H1 (cell line): ENCODE results near the gene ENOPH1. TPM values are rescaled to one million over a fixed set of nuclear protein-coding genes. Genes with fewer than 3 reads are reported as not detected.

Experiments used
- CTCF ChIA-PET: fragments of 300-600 bp; sonication (Branson Sonifier 250); formaldehyde crosslinking; loops from one replicate; lab custom pipeline; 2021; ENCODE audit not compliant: partially characterized antibody; lab: Charles Lee
- POLR2A ChIA-PET: fragments of 300-600 bp; sonication (Branson Sonifier 250); formaldehyde crosslinking; loops from one replicate; lab custom pipeline; 2021; ENCODE audit warnings: inconsistent platforms; ENCODE audit not compliant: partially characterized antibody; lab: Charles Lee
- DNase-seq, 2 experiments: peaks; one replicate each; pipeline versions ENCODE4 v3.0.0 to v3.0.0-alpha.2; 2010 to 2022; ENCODE audit warnings: low spot score in 2 of 2, low read depth in 1 of 2, mixed read lengths in 1 of 2
- FAIRE-seq: peaks from 2 replicates; lab custom pipeline; 2011; peaks lifted over from hg19 to GRCh38; lab: Jason Lieb, UNC
- H2AFZ ChIP-seq: 2 replicates; pipeline ENCODE4 v1.8.1; 2012; ENCODE audit warnings: low read length, inconsistent platforms
- H2AK5ac ChIP-seq: 2 replicates; pipeline ENCODE4 v1.6.1; 2013; ENCODE audit warnings: low read depth, low read length
- H2BK120ac ChIP-seq: replicated peaks from 2 replicates; pipeline ENCODE3; 2013; ENCODE audit warnings: low read depth, low read length, inconsistent platforms
- H2BK12ac ChIP-seq: 2 replicates; pipeline ENCODE4 v1.6.1; 2013; ENCODE audit warnings: low read depth, low read length
- H2BK15ac ChIP-seq: 2 replicates; pipeline ENCODE4 v1.6.1; 2013; ENCODE audit warnings: low read length
- H2BK20ac ChIP-seq: 2 replicates; pipeline ENCODE4 v1.6.1; 2013; ENCODE audit warnings: low read length
- H2BK5ac ChIP-seq: 2 replicates; pipeline ENCODE4 v1.6.1; 2013; ENCODE audit warnings: low read depth, low read length
- H3K14ac ChIP-seq: 2 replicates; pipeline ENCODE4 v1.6.1; 2013; ENCODE audit warnings: inconsistent platforms; ENCODE audit not compliant: insufficient read length
- H3K18ac ChIP-seq: 2 replicates; pipeline ENCODE4 v1.6.1; 2013; ENCODE audit warnings: low read length; ENCODE audit errors: extremely low read depth
- H3K23ac ChIP-seq: 2 replicates; pipeline ENCODE4 v1.6.1; 2013; ENCODE audit warnings: inconsistent platforms; ENCODE audit not compliant: insufficient read length
- H3K23me2 ChIP-seq: 2 replicates; pipeline ENCODE4 v1.6.1; 2013; ENCODE audit warnings: low read depth, low read length
- H3K27ac ChIP-seq: 2 replicates; pipeline ENCODE4 v1.6.1; 2011; ENCODE audit warnings: low read depth, low read length, inconsistent platforms
- H3K27me3 ChIP-seq, 4 experiments: replicated peaks in 1 of 4; 1 replicate in 1 of 4; 2 replicates in 3 of 4; pipeline versions ENCODE4 v1.6.1 to v1.8.1; 2011 to 2013; ENCODE audit warnings: low read length in 3 of 4, mild to moderate bottlenecking in 3 of 4, inconsistent platforms in 2 of 4, mixed read lengths in 2 of 4, moderate library complexity in 1 of 4; ENCODE audit not compliant: control insufficient read depth in 3 of 4, insufficient read depth in 3 of 4; ENCODE audit errors: extremely low read depth in 1 of 4
- H3K36me3 ChIP-seq, 4 experiments: 2 replicates each; pipeline versions ENCODE4 v1.6.1 to v1.8.1; 2011 to 2013; ENCODE audit warnings: mild to moderate bottlenecking in 4 of 4, low read length in 3 of 4, moderate library complexity in 2 of 4, control low read depth in 1 of 4, inconsistent platforms in 1 of 4; ENCODE audit not compliant: insufficient read depth in 4 of 4, control insufficient read depth in 2 of 4
- H3K4ac ChIP-seq: replicated peaks from 2 replicates; pipeline ENCODE3; 2013; ENCODE audit warnings: low read length, low read depth, mixed read lengths, inconsistent platforms; ENCODE audit not compliant: insufficient read length
- H3K4me1 ChIP-seq, 4 experiments: replicated peaks in 1 of 4; 1 replicate in 1 of 4; 2 replicates in 3 of 4; pipeline versions ENCODE4 v1.6.1 to v1.8.1; 2011 to 2013; ENCODE audit warnings: low read length in 3 of 4, inconsistent platforms in 2 of 4, mixed read lengths in 1 of 4; ENCODE audit not compliant: insufficient read depth in 4 of 4, control insufficient read depth in 3 of 4
- H3K4me2 ChIP-seq, 2 experiments: 2 replicates each; pipeline versions ENCODE4 v1.6.1 to v1.8.1; 2011 to 2013; ENCODE audit warnings: low read depth in 2 of 2, low read length in 2 of 2, control low read depth in 1 of 2, inconsistent platforms in 1 of 2, mild to moderate bottlenecking in 1 of 2; ENCODE audit not compliant: insufficient read depth in 1 of 2
- H3K4me3 ChIP-seq, 4 experiments: fragments of 200-600, 300-600 bp in 1 of 4; sonication (generic), shearing (Covaris generic), sonication (Bioruptor Twin) in 1 of 4; 2 replicates each; pipeline versions ENCODE4 v1.5.1 to v1.8.1; 2011 to 2016; ENCODE audit warnings: low read length in 4 of 4, low read depth in 3 of 4, control low read depth in 2 of 4, inconsistent platforms in 2 of 4, mild to moderate bottlenecking in 2 of 4, mixed read lengths in 1 of 4, moderate library complexity in 1 of 4; ENCODE audit not compliant: insufficient read depth in 2 of 4; ENCODE audit errors: extremely low read depth in 1 of 4
- H3K56ac ChIP-seq: replicated peaks from 2 replicates; pipeline ENCODE3; 2013; ENCODE audit warnings: low read depth, mild to moderate bottlenecking, mixed read lengths, low read length, inconsistent platforms; ENCODE audit not compliant: insufficient read length
- H3K79me1 ChIP-seq: 2 replicates; pipeline ENCODE4 v1.6.1; 2013; ENCODE audit warnings: low read depth, low read length, control low read depth
- H3K79me2 ChIP-seq, 2 experiments: 2 replicates each; pipeline versions ENCODE4 v1.6.1 to v1.8.1; 2012 to 2013; ENCODE audit warnings: low read length in 2 of 2, mild to moderate bottlenecking in 2 of 2, inconsistent platforms in 1 of 2; ENCODE audit not compliant: insufficient read depth in 2 of 2, control insufficient read depth in 1 of 2
- H3K9ac ChIP-seq, 4 experiments: replicated peaks in 1 of 4; 1 replicate in 1 of 4; 2 replicates in 3 of 4; pipeline versions ENCODE4 v1.6.1 to v1.8.1; 2011 to 2013; ENCODE audit warnings: low read depth in 3 of 4, low read length in 3 of 4, control low read depth in 2 of 4, mild to moderate bottlenecking in 2 of 4, moderate library complexity in 2 of 4, inconsistent platforms in 1 of 4; ENCODE audit errors: extremely low read depth in 1 of 4
- H3K9me3 ChIP-seq, 2 experiments: 2 replicates each; pipeline versions ENCODE4 v1.6.1 to v1.8.1; 2012 to 2013; ENCODE audit warnings: mild to moderate bottlenecking in 2 of 2, moderate library complexity in 2 of 2, control low read depth in 1 of 2, inconsistent platforms in 1 of 2, low read depth in 1 of 2, low read length in 1 of 2, mixed read lengths in 1 of 2; ENCODE audit not compliant: insufficient read depth in 2 of 2
- H4K20me1 ChIP-seq, 2 experiments: replicated peaks in 1 of 2; 2 replicates each; pipeline versions ENCODE3 to v1.8.1; 2011 to 2013; ENCODE audit warnings: inconsistent platforms in 2 of 2, low read length in 2 of 2, mild to moderate bottlenecking in 1 of 2; ENCODE audit not compliant: insufficient read depth in 2 of 2, control insufficient read depth in 1 of 2
- H4K5ac ChIP-seq: 2 replicates; pipeline ENCODE4 v1.6.1; 2013; ENCODE audit warnings: low read length, low read depth, mixed read lengths, inconsistent platforms; ENCODE audit not compliant: insufficient read length
- H4K8ac ChIP-seq: 2 replicates; pipeline ENCODE4 v1.8.0; 2013; ENCODE audit warnings: mild to moderate bottlenecking, moderate library complexity, low read length, inconsistent platforms; ENCODE audit not compliant: insufficient read depth; ENCODE audit errors: extremely low read depth
- H4K91ac ChIP-seq: replicated peaks from 2 replicates; pipeline ENCODE3; 2013; ENCODE audit warnings: low read length, mixed read lengths, inconsistent platforms; ENCODE audit not compliant: insufficient read length
- BCL11A ChIP-seq, 2 experiments: IDR thresholded peaks; one replicate each; pipeline ENCODE4 v1.6.1; 2011; ENCODE audit warnings: low read depth in 2 of 2, low read length in 2 of 2, mild to moderate bottlenecking in 2 of 2
- CEBPB ChIP-seq: IDR thresholded peaks from 2 replicates; pipeline ENCODE4 v1.6.1; 2012; ENCODE audit warnings: low read depth, low read length
- EZH2 ChIP-seq: fragments of 200-600 bp; sonication (generic); IDR thresholded peaks from 2 replicates; pipeline ENCODE4 v1.7.1; 2012; ENCODE audit warnings: low read depth, mild to moderate bottlenecking, moderate library complexity, low read length, inconsistent platforms; ENCODE audit not compliant: severe bottlenecking
- KDM5A ChIP-seq: fragments of 200-600 bp; IDR thresholded peaks from 2 replicates; pipeline ENCODE4 v1.7.1; 2012; ENCODE audit warnings: mild to moderate bottlenecking, low read length, inconsistent platforms, mixed read lengths
- NANOG ChIP-seq: IDR thresholded peaks from 2 replicates; pipeline ENCODE4 v1.6.1; 2011; ENCODE audit warnings: low read length, low read depth, mild to moderate bottlenecking, inconsistent platforms; ENCODE audit not compliant: insufficient read depth, poor library complexity, severe bottlenecking
- WGBS, 2 experiments: shearing (Covaris generic) in 1 of 2; methylation state at CpG; one replicate each; pipeline versions ENCODE4 v1.1.6 to v1.1.7; 2013 to 2015; ENCODE audit warnings: low lambda C conversion rate in 2 of 2, mixed read lengths in 2 of 2, inconsistent platforms in 1 of 2, low coverage in 1 of 2, missing lambda C conversion rate in 1 of 2; ENCODE audit not compliant: insufficient replicate concordance in 2 of 2, insufficient coverage in 1 of 2, insufficient read length in 1 of 2; ENCODE audit errors: extremely low coverage in 1 of 2, missing lambda C conversion rate in 1 of 2; 5-methylcytosine and 5-hydroxymethylcytosine counted together
- polyA plus RNA-seq, 7 experiments: library from polyadenylated mRNA; depleted of rRNA in 3 of 7; stranded (reverse) in 5 of 7; unstranded in 2 of 7; fragments of >200 nt in 5 of 7; fragments of 200-250 nt in 2 of 7; gene quantifications; 1 replicate in 5 of 7; 2 replicates in 1 of 7; 4 replicates in 1 of 7; pipeline versions ENCODE4 v1.2.1 to v1.2.3, GENCODE V29; 2011 to 2013; ENCODE audit warnings: missing spikeins in 2 of 7, mixed read lengths in 2 of 7
- total RNA-seq: library from RNA; stranded (reverse); fragmentation: NEBNext Ultra II Directional; extraction: Animal tissue kit (Norgen Biotek cat#: 25700); gene quantifications from 2 replicates; pipeline ENCODE4 v1.2.1, GENCODE V29; 2021

Gene ENOPH1
- total and polyA plus RNA-seq, 2 of the 8 experiments (the other 6 are each of a cell fraction or from before 2014, with no cell fraction given), result 25.1 to 89.3 TPM

DNA sequence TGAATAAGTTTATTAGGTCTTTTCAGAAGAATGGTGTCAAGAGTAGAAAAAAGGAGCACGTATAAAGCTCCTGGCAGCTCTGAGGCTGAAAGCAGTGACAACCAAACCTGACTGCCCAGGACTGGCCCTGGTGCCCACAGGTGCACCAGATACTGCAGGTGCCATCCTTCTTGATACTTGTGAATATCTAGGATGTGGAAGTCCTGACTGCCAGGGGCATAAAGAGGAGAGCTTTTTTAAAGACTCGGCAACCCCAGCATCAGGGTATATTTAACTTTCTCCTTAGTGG lies 70.7 kb downstream of the ENOPH1 start:
- no peak overlapping the region for H2AK5ac ChIP-seq
- H3K23ac ChIP-seq, result no peak overlapping the region
- no peak overlapping the region for H3K56ac ChIP-seq
- no peak overlapping the region for H2AFZ ChIP-seq
- no peak overlapping the region for H3K14ac ChIP-seq
- H3K4ac ChIP-seq, result no peak overlapping the region
- no peaks in the 10 kb centered on the region for H3K79me1 ChIP-seq
- WGBS, 2 experiments, result 66% methylated on average over 2 of the region's 2 CpGs; no CpG with 5 or more reads in 1 of the 2 experiments
- no peak overlapping the region for H3K27ac ChIP-seq
- no peak overlapping the region for H2BK15ac ChIP-seq
- FAIRE-seq (peak; percentile 48), DNase-seq (no peak)
- no peak overlapping the region for H3K18ac ChIP-seq
- no peaks in the 10 kb centered on the region for H3K36me3 ChIP-seq
- H3K23me2 ChIP-seq, result no peaks in the 10 kb centered on the region
- no peak overlapping the region for H2BK5ac ChIP-seq
- no peaks in the 10 kb centered on the region for H3K9me3 ChIP-seq
- no peaks in the 10 kb centered on the region for H4K20me1 ChIP-seq
- H3K27me3 ChIP-seq, result no peaks in the 10 kb centered on the region
- H3K4me3 ChIP-seq, result no peak overlapping the region
- H2BK12ac ChIP-seq, result no peak overlapping the region
- H2BK120ac ChIP-seq, result no peak overlapping the region
- no peak overlapping the region for H3K9ac ChIP-seq
- H3K4me2 ChIP-seq, result peak overlapping the region; percentile 38 to 42; a peak in 2 of 4 replicates
- no peak overlapping the region for H2BK20ac ChIP-seq
- ChIA-PET CTCF (interaction anchor here (0.7 to 2.4 kb wide), 12 partner anchors 9 to 238 kb away, joined by 3 to 16 read pairs (median 4); no protein-coding TSS in a partner anchor), POLR2A (interaction anchor here (0.7 to 1.1 kb wide), 2 partner anchors 11 to 34 kb away, joined by 3 read pairs; no protein-coding TSS in a partner anchor)
- peaks cover 4 to 11% (median 10%) of the 10 kb centered on the region in 4 experiments; a peak in 5 of 7 replicates for H3K4me1 ChIP-seq
- H3K79me2 ChIP-seq, result no peaks in the 10 kb centered on the region
- no peak overlapping the region for H4K91ac ChIP-seq
- H4K8ac ChIP-seq, result no peak overlapping the region
- no peak overlapping the region for H4K5ac ChIP-seq
- TF ChIP-seq CEBPB, result no peak
- no peak for TF ChIP-seq KDM5A
- no peak for TF ChIP-seq NANOG
- no peak for TF ChIP-seq BCL11A (IDR thresholded peaks at IDR 0.05; ENCODE audit: low read depth in 2 of 2, low read length in 2 of 2)
- no peak for TF ChIP-seq EZH2
